Astrocyte of the spinal cord (primary cell): Measurements from ENCODE around the gene GAMT.

Experiments used
- DNase-seq: peaks from one replicate; pipeline ENCODE4 v3.0.0; 2011; ENCODE audit warnings: low read depth, low spot score
- H3K4me3 ChIP-seq: 2 replicates; pipeline ENCODE4 v1.5.1; 2011; ENCODE audit warnings: low read depth, mild to moderate bottlenecking, low read length, moderate library complexity
- CTCF ChIP-seq: IDR thresholded peaks from 2 replicates; pipeline ENCODE4 v1.5.1; 2012; ENCODE audit warnings: low read depth, mild to moderate bottlenecking, low read length, inconsistent platforms
- in situ Hi-C: cut with HindIII; loops from 2 replicates; pipeline ENCODE4 v1.10.0; 2017; ENCODE audit warnings: low sequenced_read_pairs

GAMT gene

GRCh38 chr19:1427221-1427920 lies 26.0 kb upstream of the GAMT start:
- in situ Hi-C loops: no loop called here
- TF ChIP-seq CTCF: no peak
- H3K4me3 ChIP-seq: no peak overlapping the region
- no peak for DNase-seq

GRCh38 chr19:1426736-1427135 lies 25.4 kb upstream of the GAMT start:
- in situ Hi-C loops: no loop called here
- no peak for TF ChIP-seq CTCF
- DNase-seq: no peak
- H3K4me3 ChIP-seq: no peak overlapping the region

- no peak overlapping the region for H3K4me3 ChIP-seq
- in situ Hi-C loops: no loop called here
- no peak for DNase-seq
- no peak for TF ChIP-seq CTCF
These were observed 24.6 kb upstream of the GAMT start for GRCh38 chr19:1425902-1426301.

GRCh38 chr19:1425102-1425837 lies 23.9 kb upstream of the GAMT start:
- DNase-seq: peak; percentile 33
- in situ Hi-C loops: no loop called here

GRCh38 chr19:1424192-1424955 lies 23.0 kb upstream of the GAMT start:
- in situ Hi-C loops: no loop called here

More at GRCh38 chr19:1425102-1425837, 23.9 kb upstream of the GAMT start:
- H3K4me3 ChIP-seq: no peak overlapping the region
- TF ChIP-seq CTCF: no peak

More at GRCh38 chr19:1424192-1424955, 23.0 kb upstream of the GAMT start:
- no peak for DNase-seq
- no peak overlapping the region for H3K4me3 ChIP-seq
- no peak for TF ChIP-seq CTCF
